HL-60 (cell line): ENCODE data around the gene TMEM123.

Experiments
- DNase-seq, 2 experiments: peaks; one replicate each; pipeline ENCODE4 v3.0.0-alpha.2; 2010 to 2020; ENCODE audit warnings: low read depth in 1 of 2, low spot score in 1 of 2
- H3K27ac ChIP-seq: fragments of 250-450 bp; sonication (Bioruptor Pico); replicated peaks from 2 replicates; pipeline ENCODE4 v1.5.1; 2020; ENCODE audit warnings: mild to moderate bottlenecking, moderate library complexity
- H3K27me3 ChIP-seq: fragments of 250-450 bp; sonication (Bioruptor Pico); 2 replicates; pipeline ENCODE4 v1.5.1; 2021; ENCODE audit warnings: mild to moderate bottlenecking, moderate library complexity; ENCODE audit not compliant: insufficient read depth, poor library complexity, severe bottlenecking
- H3K4me3 ChIP-seq: replicated peaks from 2 replicates; pipeline ENCODE4 v1.5.1; 2011; ENCODE audit warnings: mild to moderate bottlenecking, control low read depth, low read length; ENCODE audit not compliant: insufficient read depth
- GABPA ChIP-seq: IDR thresholded peaks from 2 replicates; pipeline ENCODE4 v1.6.1; 2012; ENCODE audit warnings: low read depth
- POLR2AphosphoS5 ChIP-seq: IDR thresholded peaks from 2 replicates; pipeline ENCODE4 v1.6.1; 2012; ENCODE audit warnings: low read depth
- SPI1 ChIP-seq: IDR thresholded peaks from 2 replicates; pipeline ENCODE4 v1.6.1; 2012; ENCODE audit warnings: low read depth, mild to moderate bottlenecking, borderline replicate concordance
- TF ChIP-seq, protein P1 (sequence below): IDR thresholded peaks from 2 replicates; pipeline ENCODE4 v1.6.1; 2012; ENCODE audit warnings: low read depth; ENCODE audit not compliant: insufficient replicate concordance
- TF ChIP-seq, protein P2 (sequence below): IDR thresholded peaks from one replicate; pipeline ENCODE4 v1.5.1; 2011; ENCODE audit warnings: low read length, control low read depth, inconsistent platforms; ENCODE audit not compliant: insufficient read depth

The TMEM123 gene

DNA sequence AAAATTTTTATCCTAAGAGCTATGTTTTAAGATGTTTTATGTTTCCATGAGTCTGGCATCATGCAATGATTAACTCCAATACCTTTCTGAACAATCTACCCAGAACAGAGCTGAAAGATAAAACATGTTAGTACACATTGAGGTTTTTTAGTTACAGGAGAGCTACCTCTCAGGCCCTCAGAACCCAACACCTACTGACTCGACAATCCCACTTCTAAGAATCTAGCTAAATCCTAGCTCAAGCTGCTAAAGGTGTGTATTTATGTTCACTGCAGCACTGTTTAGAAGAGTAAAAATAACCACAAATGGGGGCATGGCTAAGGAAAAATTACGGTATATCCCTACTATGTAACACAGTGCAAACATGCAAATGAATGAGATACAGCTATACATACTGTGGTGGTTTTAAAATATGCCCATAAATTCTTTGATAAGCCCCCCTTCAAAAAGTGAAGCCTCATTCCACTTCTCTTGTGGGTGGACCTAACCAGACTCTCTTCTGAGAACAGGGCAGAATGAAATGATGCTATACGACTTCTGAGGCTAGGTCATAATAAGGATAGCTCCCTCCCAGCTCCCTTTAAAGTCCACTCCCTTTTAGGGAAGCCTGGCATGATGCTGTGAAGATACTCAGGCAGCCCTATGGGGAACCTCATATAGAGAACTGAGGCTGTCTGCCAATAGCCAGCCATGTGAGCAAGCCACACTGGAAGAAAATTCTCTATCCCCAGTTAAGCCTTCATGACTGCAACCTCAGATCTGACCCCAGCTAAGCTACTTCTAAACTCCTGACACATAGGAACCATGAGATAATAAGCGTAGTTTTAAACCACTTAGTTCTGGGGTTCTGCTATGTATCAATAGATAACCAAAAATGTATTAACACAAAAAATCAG, 29.5 kb downstream of the TMEM123 start:
- H3K4me3 ChIP-seq = no peak overlapping the region
- no peak for TF ChIP-seq SPI1
- TF ChIP-seq POLR2AphosphoS5 = no peak
- TF ChIP-seq, protein P1, sequence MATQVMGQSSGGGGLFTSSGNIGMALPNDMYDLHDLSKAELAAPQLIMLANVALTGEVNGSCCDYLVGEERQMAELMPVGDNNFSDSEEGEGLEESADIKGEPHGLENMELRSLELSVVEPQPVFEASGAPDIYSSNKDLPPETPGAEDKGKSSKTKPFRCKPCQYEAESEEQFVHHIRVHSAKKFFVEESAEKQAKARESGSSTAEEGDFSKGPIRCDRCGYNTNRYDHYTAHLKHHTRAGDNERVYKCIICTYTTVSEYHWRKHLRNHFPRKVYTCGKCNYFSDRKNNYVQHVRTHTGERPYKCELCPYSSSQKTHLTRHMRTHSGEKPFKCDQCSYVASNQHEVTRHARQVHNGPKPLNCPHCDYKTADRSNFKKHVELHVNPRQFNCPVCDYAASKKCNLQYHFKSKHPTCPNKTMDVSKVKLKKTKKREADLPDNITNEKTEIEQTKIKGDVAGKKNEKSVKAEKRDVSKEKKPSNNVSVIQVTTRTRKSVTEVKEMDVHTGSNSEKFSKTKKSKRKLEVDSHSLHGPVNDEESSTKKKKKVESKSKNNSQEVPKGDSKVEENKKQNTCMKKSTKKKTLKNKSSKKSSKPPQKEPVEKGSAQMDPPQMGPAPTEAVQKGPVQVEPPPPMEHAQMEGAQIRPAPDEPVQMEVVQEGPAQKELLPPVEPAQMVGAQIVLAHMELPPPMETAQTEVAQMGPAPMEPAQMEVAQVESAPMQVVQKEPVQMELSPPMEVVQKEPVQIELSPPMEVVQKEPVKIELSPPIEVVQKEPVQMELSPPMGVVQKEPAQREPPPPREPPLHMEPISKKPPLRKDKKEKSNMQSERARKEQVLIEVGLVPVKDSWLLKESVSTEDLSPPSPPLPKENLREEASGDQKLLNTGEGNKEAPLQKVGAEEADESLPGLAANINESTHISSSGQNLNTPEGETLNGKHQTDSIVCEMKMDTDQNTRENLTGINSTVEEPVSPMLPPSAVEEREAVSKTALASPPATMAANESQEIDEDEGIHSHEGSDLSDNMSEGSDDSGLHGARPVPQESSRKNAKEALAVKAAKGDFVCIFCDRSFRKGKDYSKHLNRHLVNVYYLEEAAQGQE = no peak
- no peak for TF ChIP-seq GABPA
- TF ChIP-seq, protein P2, sequence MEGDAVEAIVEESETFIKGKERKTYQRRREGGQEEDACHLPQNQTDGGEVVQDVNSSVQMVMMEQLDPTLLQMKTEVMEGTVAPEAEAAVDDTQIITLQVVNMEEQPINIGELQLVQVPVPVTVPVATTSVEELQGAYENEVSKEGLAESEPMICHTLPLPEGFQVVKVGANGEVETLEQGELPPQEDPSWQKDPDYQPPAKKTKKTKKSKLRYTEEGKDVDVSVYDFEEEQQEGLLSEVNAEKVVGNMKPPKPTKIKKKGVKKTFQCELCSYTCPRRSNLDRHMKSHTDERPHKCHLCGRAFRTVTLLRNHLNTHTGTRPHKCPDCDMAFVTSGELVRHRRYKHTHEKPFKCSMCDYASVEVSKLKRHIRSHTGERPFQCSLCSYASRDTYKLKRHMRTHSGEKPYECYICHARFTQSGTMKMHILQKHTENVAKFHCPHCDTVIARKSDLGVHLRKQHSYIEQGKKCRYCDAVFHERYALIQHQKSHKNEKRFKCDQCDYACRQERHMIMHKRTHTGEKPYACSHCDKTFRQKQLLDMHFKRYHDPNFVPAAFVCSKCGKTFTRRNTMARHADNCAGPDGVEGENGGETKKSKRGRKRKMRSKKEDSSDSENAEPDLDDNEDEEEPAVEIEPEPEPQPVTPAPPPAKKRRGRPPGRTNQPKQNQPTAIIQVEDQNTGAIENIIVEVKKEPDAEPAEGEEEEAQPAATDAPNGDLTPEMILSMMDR = no peak
- DNase-seq = no peak
- no peaks in the 10 kb centered on the region for H3K27me3 ChIP-seq
- H3K27ac ChIP-seq = no peak overlapping the region

DNA sequence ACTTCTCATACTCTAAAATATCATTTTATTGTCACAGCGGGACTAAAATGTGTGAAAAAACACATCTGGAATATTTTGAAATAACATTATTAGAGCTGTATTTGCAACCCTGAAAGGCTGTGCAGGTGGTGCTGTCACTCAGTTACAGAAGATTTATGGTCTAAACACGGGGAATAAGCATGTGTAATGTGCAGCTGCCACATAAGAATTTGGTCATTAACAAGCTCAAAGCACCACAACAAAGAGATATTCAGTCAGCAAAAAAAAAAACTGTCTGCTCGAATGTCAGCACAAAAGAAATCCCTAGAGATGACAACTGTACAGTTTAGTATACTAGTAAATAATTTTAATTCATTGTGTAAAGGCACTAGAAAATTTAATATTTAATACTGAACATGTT, 31.3 kb downstream of the TMEM123 start:
- TF ChIP-seq, protein P1 = no peak
- no peak for TF ChIP-seq SPI1
- TF ChIP-seq, protein P2 = no peak
- no peak for TF ChIP-seq POLR2AphosphoS5
- Histone ChIP-seq H3K27ac (no peak overlapping the region), H3K4me3 (no peak overlapping the region), H3K27me3 (no peaks in the 10 kb centered on the region)
- DNase-seq = no peak

DNA sequence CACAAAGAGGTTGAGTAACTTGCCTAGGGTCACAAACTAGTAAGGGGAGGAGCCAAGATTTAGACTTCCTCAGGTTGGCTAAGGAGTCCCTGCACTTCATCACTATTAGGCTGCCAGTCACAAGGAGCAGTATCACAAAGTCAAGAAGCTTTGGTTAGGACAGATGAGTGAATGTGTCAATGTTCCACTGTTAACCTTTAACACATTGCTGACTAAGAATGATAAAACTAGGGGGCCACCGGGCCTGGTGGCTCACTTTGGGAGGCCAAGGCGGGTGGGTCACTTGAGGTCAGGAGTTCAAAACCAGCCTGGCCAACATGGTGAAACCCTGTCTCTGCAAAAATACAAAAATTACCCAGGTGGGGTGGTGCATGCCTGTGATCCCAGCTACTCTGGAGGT, 32.0 kb downstream of the TMEM123 start:
- Histone ChIP-seq H3K27me3 (no peaks in the 10 kb centered on the region), H3K4me3 (no peak overlapping the region), H3K27ac (no peak overlapping the region)
- DNase-seq = no peak
- TF ChIP-seq, protein P1 = no peak
- TF ChIP-seq GABPA = no peak
- no peak for TF ChIP-seq SPI1
- TF ChIP-seq, protein P2 = no peak
- TF ChIP-seq POLR2AphosphoS5 = no peak
